Measurements from ENCODE around the gene SLC39A1.
A peak's percentile ranks its signal among the peaks of the same experiment; 100 is the strongest.
"Not testable (repeated sequence)": the region's sequence is repeated elsewhere in the genome, so short reads cannot be mapped to it uniquely, and the experiment has no call there.

SLC39A1 gene

GRCh38 chr1:153919876-153920852 is 43.2 kb downstream of the SLC39A1 start:
- TF ChIP-seq SPI1 (IDR thresholded peaks at IDR 0.05; ENCODE audit: borderline replicate concordance, low read depth) (no peak), REST (IDR thresholded peaks at IDR 0.05; ENCODE audit: insufficient replicate concordance, low read depth) (no peak), CTCF (IDR thresholded peaks at IDR 0.05; ENCODE audit: insufficient read depth, low read length) (no peak), GABPA (IDR thresholded peaks at IDR 0.05; ENCODE audit: low read depth) (no peak), POLR2AphosphoS5 (IDR thresholded peaks at IDR 0.05; ENCODE audit: low read depth) (no peak)
- peak in 1 of 2 experiments; percentile 62 for DNase-seq (ENCODE audit: low read depth in 1 of 2, low spot score in 1 of 2)
- H3K27me3 ChIP-seq (ENCODE audit: insufficient read depth, poor library complexity, severe bottlenecking): no peaks in the 10 kb centered on the region
- H3K4me3 ChIP-seq (replicated peaks; ENCODE audit: insufficient read depth, low read length): no peak overlapping the region
- H3K27ac ChIP-seq (replicated peaks): 0 out of 2 replicates have a peak overlapping the region, but pooled peaks have one; percentile 8

GRCh38 chr1:153916297-153916696 is 47.0 kb downstream of the SLC39A1 start:
- H3K27ac ChIP-seq (replicated peaks): no peak overlapping the region
- no peaks in the 10 kb centered on the region for H3K27me3 ChIP-seq (ENCODE audit: insufficient read depth, poor library complexity, severe bottlenecking)
- no peak overlapping the region for H3K4me3 ChIP-seq (replicated peaks; ENCODE audit: insufficient read depth, low read length)
- TF ChIP-seq REST (IDR thresholded peaks at IDR 0.05; ENCODE audit: insufficient replicate concordance, low read depth): no peak
- no peak for TF ChIP-seq CTCF (IDR thresholded peaks at IDR 0.05; ENCODE audit: insufficient read depth, low read length)
- TF ChIP-seq POLR2AphosphoS5 (IDR thresholded peaks at IDR 0.05; ENCODE audit: low read depth): no peak
- no peak for TF ChIP-seq SPI1 (IDR thresholded peaks at IDR 0.05; ENCODE audit: borderline replicate concordance, low read depth)
- no peak for TF ChIP-seq GABPA (IDR thresholded peaks at IDR 0.05; ENCODE audit: low read depth)
- DNase-seq (ENCODE audit: low read depth in 1 of 2, low spot score in 1 of 2): no peak

GRCh38 chr1:153912349-153912748 is 51.0 kb downstream of the SLC39A1 start:
- DNase-seq (ENCODE audit: low read depth in 1 of 2, low spot score in 1 of 2): no peak
- no peak overlapping the region for H3K4me3 ChIP-seq (replicated peaks; ENCODE audit: insufficient read depth, low read length)
- TF ChIP-seq GABPA (IDR thresholded peaks at IDR 0.05; ENCODE audit: low read depth) (no peak), SPI1 (IDR thresholded peaks at IDR 0.05; ENCODE audit: borderline replicate concordance, low read depth) (no peak), REST (IDR thresholded peaks at IDR 0.05; ENCODE audit: insufficient replicate concordance, low read depth) (no peak), POLR2AphosphoS5 (IDR thresholded peaks at IDR 0.05; ENCODE audit: low read depth) (no peak), CTCF (IDR thresholded peaks at IDR 0.05; ENCODE audit: insufficient read depth, low read length) (no peak)
- no peak overlapping the region for H3K27ac ChIP-seq (replicated peaks)
- no peaks in the 10 kb centered on the region for H3K27me3 ChIP-seq (ENCODE audit: insufficient read depth, poor library complexity, severe bottlenecking)

GRCh38 chr1:153910560-153910959 is 52.8 kb downstream of the SLC39A1 start:
- H3K4me3 ChIP-seq (replicated peaks; ENCODE audit: insufficient read depth, low read length); H3K27me3 ChIP-seq (ENCODE audit: insufficient read depth, poor library complexity, severe bottlenecking): not testable (repeated sequence)

More at GRCh38 chr1:153910560-153910959, 52.8 kb downstream of the SLC39A1 start:
- DNase-seq (ENCODE audit: low read depth in 1 of 2, low spot score in 1 of 2); H3K27ac ChIP-seq (replicated peaks): not testable (repeated sequence)

Data from HL-60 (cell line).